Common myeloid progenitor, CD34-positive (primary cell): ENCODE measurements around the gene CZIB.
"Not testable (repeated sequence)": the region's sequence is repeated elsewhere in the genome, so short reads cannot be mapped to it uniquely, and the experiment has no call there.

Experiments used
- CTCF ChIA-PET: fragments of 350-600 bp; sonication (Branson Sonifier 250); formaldehyde crosslinking; loops from one replicate; lab custom pipeline; 2021; ENCODE audit warnings: antibody characterized with exemption; lab: Charles Lee
- POLR2A ChIA-PET: fragments of 350-600 bp; sonication (Branson Sonifier 250); formaldehyde crosslinking; loops from one replicate; lab custom pipeline; 2021; ENCODE audit warnings: antibody characterized with exemption; lab: Charles Lee
- DNase-seq, 3 donors: peaks; one replicate each; pipeline versions ENCODE4 v3.0.0 to v3.0.0-alpha.2; 2013
- H3K27ac ChIP-seq, 2 experiments: 1 replicate in 1 of 2; 2 replicates in 1 of 2; pipeline ENCODE4 v1.7.0; 2013; ENCODE audit warnings: inconsistent platforms in 2 of 2, low read length in 2 of 2, mild to moderate bottlenecking in 2 of 2, low read depth in 1 of 2, moderate library complexity in 1 of 2; ENCODE audit not compliant: severe bottlenecking in 2 of 2, insufficient read depth in 1 of 2, poor library complexity in 1 of 2
- H3K27me3 ChIP-seq, 5 experiments: replicated peaks in 2 of 5; 1 replicate in 3 of 5; 2 replicates in 2 of 5; pipeline versions ENCODE4 v1.6.1 to v1.7.0; 2013; ENCODE audit warnings: low read length in 4 of 5, mild to moderate bottlenecking in 2 of 5, moderate library complexity in 2 of 5, inconsistent platforms in 1 of 5; ENCODE audit not compliant: insufficient read depth in 5 of 5, control insufficient read depth in 4 of 5
- H3K36me3 ChIP-seq, 4 experiments: 1 replicate in 2 of 4; 2 replicates in 2 of 4; pipeline versions ENCODE4 v1.6.1 to v1.7.0; 2013; ENCODE audit warnings: low read length in 3 of 4, control low read depth in 1 of 4, mild to moderate bottlenecking in 1 of 4; ENCODE audit not compliant: control insufficient read depth in 4 of 4, insufficient read depth in 4 of 4
- H3K4me1 ChIP-seq, 4 experiments: 1 replicate in 3 of 4; 2 replicates in 1 of 4; pipeline versions ENCODE4 v1.6.1 to v1.7.1; 2013; ENCODE audit warnings: low read length in 3 of 4, mild to moderate bottlenecking in 3 of 4, control low read depth in 1 of 4, inconsistent platforms in 1 of 4, moderate library complexity in 1 of 4; ENCODE audit not compliant: control insufficient read depth in 4 of 4, insufficient read depth in 4 of 4; ENCODE audit errors: control extremely low read depth in 1 of 4
- H3K4me3 ChIP-seq, 7 experiments: 1 replicate in 4 of 7; 2 replicates in 3 of 7; pipeline versions ENCODE4 v1.5.1 to v1.7.0; 2013; ENCODE audit warnings: mild to moderate bottlenecking in 7 of 7, low read length in 6 of 7, moderate library complexity in 6 of 7, inconsistent platforms in 2 of 7, low read depth in 2 of 7, control low read depth in 1 of 7; ENCODE audit not compliant: insufficient read depth in 4 of 7, control insufficient read depth in 1 of 7; ENCODE audit errors: extremely low read depth in 1 of 7
- H3K9me3 ChIP-seq, 5 experiments: 1 replicate in 4 of 5; 2 replicates in 1 of 5; pipeline versions ENCODE4 v1.6.1 to v1.7.1; 2013; ENCODE audit warnings: low read length in 4 of 5, mild to moderate bottlenecking in 2 of 5, inconsistent platforms in 1 of 5, low read depth in 1 of 5, moderate library complexity in 1 of 5; ENCODE audit not compliant: control insufficient read depth in 4 of 5, insufficient read depth in 2 of 5; ENCODE audit errors: control extremely low read depth in 1 of 5
- WGBS: methylation state at CpG from one replicate; pipeline ENCODE4 v1.1.5; 2013; ENCODE audit not compliant: insufficient coverage; 5-methylcytosine and 5-hydroxymethylcytosine counted together

The CZIB gene

GRCh38 chr1:53205496-53205895 is 14.9 kb downstream of the CZIB start:
- H3K27me3 ChIP-seq, H3K4me3 ChIP-seq, H3K4me1 ChIP-seq, DNase-seq, POLR2A ChIA-PET, CTCF ChIA-PET, H3K27ac ChIP-seq: not testable (repeated sequence)
- Histone ChIP-seq H3K36me3 (peaks cover 45 to 95% (median 66%) of the 10 kb centered on the region in 4 experiments), H3K9me3 (peaks cover 1 to 25% (median 15%) of the 10 kb centered on the region in 5 experiments)
- WGBS = no CpG with 5 or more reads among the region's 1 CpG

GRCh38 chr1:53203466-53203865 is 17.0 kb downstream of the CZIB start:
- no peak overlapping the region for H3K4me3 ChIP-seq
- ChIA-PET CTCF (interaction anchor here (1.1 kb wide), 1 partner anchor 18 kb away, joined by 3 read pairs; no protein-coding TSS in a partner anchor), POLR2A (no interaction called here)
- WGBS = 95% methylated on average over 2 of the region's 3 CpGs
- H3K9me3 ChIP-seq = peaks cover 1 to 25% (median 15%) of the 10 kb centered on the region in 5 experiments
- peaks cover 0 to 3% (median under 1%) of the 10 kb centered on the region in 4 experiments for H3K4me1 ChIP-seq
- H3K27ac ChIP-seq = no peak overlapping the region
- H3K36me3 ChIP-seq = peaks cover 41 to 75% (median 54%) of the 10 kb centered on the region in 4 experiments
- DNase-seq = no peak
- H3K27me3 ChIP-seq = no peaks in the 10 kb centered on the region

GRCh38 chr1:53198241-53198651 is 22.2 kb downstream of the CZIB start:
- Histone ChIP-seq H3K4me3 (peak overlapping the region in 3 of 7 experiments; percentile 78 to 90 (median 82)), H3K27me3 (no peaks in the 10 kb centered on the region), H3K36me3 (peaks cover 9 to 26% (median 19%) of the 10 kb centered on the region in 4 experiments), H3K4me1 (peaks cover 10 to 25% (median 21%) of the 10 kb centered on the region in 4 experiments), H3K27ac (peak overlapping the region in 1 of 2 experiments; percentile 94), H3K9me3 (no peaks in the 10 kb centered on the region)
- ChIA-PET POLR2A (interaction anchor here (0.6 to 1.5 kb wide), 2 partner anchors 12 to 198 kb away, joined by 3 to 4 read pairs; no protein-coding TSS in a partner anchor), CTCF (interaction anchor here (1.3 kb wide), 1 partner anchor 19 kb away, joined by 4 read pairs; no protein-coding TSS in a partner anchor)
- WGBS = 80% methylated on average over 1 of the region's 4 CpGs
- DNase-seq = no peak

GRCh38 chr1:53197291-53198200 is 22.9 kb downstream of the CZIB start:
- H3K27ac ChIP-seq = peak overlapping the region; percentile 88 to 94
- peaks cover 10 to 25% (median 21%) of the 10 kb centered on the region in 4 experiments for H3K4me1 ChIP-seq
- H3K36me3 ChIP-seq = peaks cover 6 to 19% (median 12%) of the 10 kb centered on the region in 4 experiments
- no peaks in the 10 kb centered on the region for H3K27me3 ChIP-seq
- H3K4me3 ChIP-seq = peak overlapping the region; percentile 78 to 97 (median 86)
- DNase-seq = no peak
- POLR2A ChIA-PET = interaction anchor here (0.6 to 1.5 kb wide), 2 partner anchors 11 to 197 kb away, joined by 3 to 4 read pairs; no protein-coding TSS in a partner anchor
- CTCF ChIA-PET = interaction anchor here (2.5 kb wide), 1 partner anchor 11 kb away, joined by 11 read pairs; no protein-coding TSS in a partner anchor
- no peaks in the 10 kb centered on the region for H3K9me3 ChIP-seq
- WGBS = 20% methylated on average over 13 of the region's 13 CpGs

- POLR2A ChIA-PET = interaction anchor here (0.6 kb wide), 1 partner anchor 1691 kb away, joined by 3 read pairs; no protein-coding TSS in a partner anchor
- Histone ChIP-seq H3K27me3 (no peaks in the 10 kb centered on the region), H3K27ac (peak within 1 kb of the TSS; percentile 88 to 94), H3K4me3 (peak within 1 kb of the TSS; percentile 78 to 97 (median 86)), H3K9me3 (no peaks in the 10 kb centered on the region), H3K4me1 (peaks cover 10 to 25% (median 21%) of the 10 kb centered on the region in 4 experiments), H3K36me3 (peaks cover 0 to 11% (median 6%) of the 10 kb centered on the region in 4 experiments)
- DNase-seq = peak; percentile 90 to 93 (median 93)
- 0% methylated on average over 53 of the region's 57 CpGs for WGBS
- CTCF ChIA-PET = interaction anchor here (1.2 to 2.5 kb wide), 4 partner anchors 10 to 25 kb away, joined by 3 to 11 read pairs (median 4); partner anchors contain the start of gene CZIB
These were observed 23.7 kb downstream of the CZIB start, which contains the start of gene CPT2 for GRCh38 chr1:53196485-53197290. TSS of gene CPT2 (plus strand) at chr1:53196824. CDS start at chr1:53196944, 120 bp downstream.

GRCh38 chr1:53196017-53196484 is 24.4 kb downstream of the CZIB start:
- peak in 1 of 3 donors; percentile 14 for DNase-seq
- Histone ChIP-seq H3K36me3 (peaks cover 0 to 5% (median 4%) of the 10 kb centered on the region in 4 experiments), H3K4me3 (peak overlapping the region in 6 of 7 experiments; percentile 78 to 97 (median 84)), H3K27ac (peak overlapping the region in 1 of 2 experiments; percentile 94), H3K9me3 (no peaks in the 10 kb centered on the region), H3K27me3 (no peaks in the 10 kb centered on the region), H3K4me1 (peaks cover 10 to 25% (median 21%) of the 10 kb centered on the region in 4 experiments)
- 87% methylated on average over 3 of the region's 9 CpGs for WGBS
- POLR2A ChIA-PET = interaction anchor here (0.6 kb wide), 1 partner anchor 1692 kb away, joined by 3 read pairs; no protein-coding TSS in a partner anchor
- CTCF ChIA-PET = interaction anchor here (1.2 to 2.5 kb wide), 4 partner anchors 9 to 25 kb away, joined by 3 to 11 read pairs (median 4); partner anchors contain the start of gene CZIB
